AG10803 (cell line): ENCODE measurements around the gene PAK1IP1.

Source experiments
- DNase-seq: peaks from one replicate; pipeline ENCODE4 v3.0.0; 2010; ENCODE audit warnings: low read depth
- H3K4me3 ChIP-seq: 2 replicates; pipeline ENCODE4 v1.5.1; 2011; ENCODE audit warnings: mild to moderate bottlenecking, low read length, control low read depth
- CTCF ChIP-seq: conservative IDR thresholded peaks from 2 replicates; pipeline ENCODE4 v1.5.1; 2011; ENCODE audit warnings: mild to moderate bottlenecking, low read length, control low read depth, inconsistent platforms

PAK1IP1 gene

GRCh38 chr6:10684618-10685017 is 10.2 kb upstream of the PAK1IP1 start:
- no peak for TF ChIP-seq CTCF
- H3K4me3 ChIP-seq, result no peak overlapping the region
- DNase-seq, result no peak

GRCh38 chr6:10685092-10685915 is 9.5 kb upstream of the PAK1IP1 start:
- no peak overlapping the region for H3K4me3 ChIP-seq
- no peak for DNase-seq
- no peak for TF ChIP-seq CTCF

- H3K4me3 ChIP-seq, result no peak overlapping the region
- no peak for DNase-seq
- no peak for TF ChIP-seq CTCF
Observed at GRCh38 chr6:10686901-10687300, 7.9 kb upstream of the PAK1IP1 start.

- no peak for DNase-seq
- H3K4me3 ChIP-seq, result no peak overlapping the region
- TF ChIP-seq CTCF, result no peak
Observed at GRCh38 chr6:10687582-10687981, 7.2 kb upstream of the PAK1IP1 start.

- TF ChIP-seq CTCF, result no peak
- no peak for DNase-seq
- H3K4me3 ChIP-seq, result no peak overlapping the region
Observed at GRCh38 chr6:10690651-10691445, 3.9 kb upstream of the PAK1IP1 start.

GRCh38 chr6:10692965-10693538 is 1.7 kb upstream of the PAK1IP1 start:
- H3K4me3 ChIP-seq, result peak overlapping the region; percentile 98
- DNase-seq, result no peak
- TF ChIP-seq CTCF, result no peak
